T-helper 1 cell treated with Interleukin-12 subunit alpha and Interleukin-12 subunit beta and Interleukin-4 antibody, amounts not matched to agents 30 ng/mL and 1 ng/mL, for 36 hours (primary cell): Measurements from ENCODE around the gene DNAI2. TPM values are rescaled to one million over a fixed set of nuclear protein-coding genes. Genes with fewer than 3 reads are reported as not detected.
"Not testable (repeated sequence)": the region's sequence is repeated elsewhere in the genome, so short reads cannot be mapped to it uniquely, and the experiment has no call there.

Experiments used
- intact Hi-C: fragments of 100-400 bp; cut with micrococcal nuclease; formaldehyde crosslinking; loops from one replicate; pipeline ENCODE4 v1.15.1; 2024
- total RNA-seq: library from RNA; stranded (reverse); gene quantifications from 2 replicates; pipeline ENCODE4 v1.2.3, GENCODE V29; 2022

DNAI2 gene
- total RNA-seq, 1 donor from 2014 or later = 0.69 TPM

- intact Hi-C loops = no loop called here
These were observed 29.5 kb upstream of the DNAI2 start for GRCh38 chr17:74244548-74244947.

- intact Hi-C loops = no loop called here
These were observed 28.7 kb upstream of the DNAI2 start for GRCh38 chr17:74245145-74245831.

- intact Hi-C loops = no loop called here
These were observed 28.2 kb upstream of the DNAI2 start for GRCh38 chr17:74245871-74246270.

GRCh38 chr17:74249590-74250270, 24.3 kb upstream of the DNAI2 start:
- intact Hi-C loops = no loop called here

GRCh38 chr17:74250324-74250995, 23.6 kb upstream of the DNAI2 start:
- intact Hi-C loops = no loop called here

- intact Hi-C loops = no loop called here
These were observed 23.0 kb upstream of the DNAI2 start for GRCh38 chr17:74251051-74251450.

GRCh38 chr17:74251569-74251968, 22.5 kb upstream of the DNAI2 start:
- intact Hi-C loops = no loop called here

GRCh38 chr17:74252211-74252610, 21.8 kb upstream of the DNAI2 start:
- intact Hi-C loops = no loop called here

- intact Hi-C loops = loop anchor here (1.0 kb wide), 1 partner anchor 39 kb away; no protein-coding TSS in a partner anchor
These were observed 21.0 kb upstream of the DNAI2 start for GRCh38 chr17:74253036-74253435.

GRCh38 chr17:74257311-74257710, 16.7 kb upstream of the DNAI2 start:
- intact Hi-C loops = no loop called here

- intact Hi-C loops = no loop called here
These were observed 14.1 kb upstream of the DNAI2 start for GRCh38 chr17:74259667-74260524.

GRCh38 chr17:74260525-74260850, 13.5 kb upstream of the DNAI2 start:
- intact Hi-C loops = no loop called here

- intact Hi-C loops = no loop called here
These were observed 11.4 kb upstream of the DNAI2 start for GRCh38 chr17:74262601-74263000.

- intact Hi-C loops = not testable (repeated sequence)
These were observed 7.0 kb upstream of the DNAI2 start for GRCh38 chr17:74267054-74267453.

- intact Hi-C loops = no loop called here
These were observed 6.5 kb upstream of the DNAI2 start for GRCh38 chr17:74267579-74267978.

- intact Hi-C loops = no loop called here
These were observed 6.0 kb upstream of the DNAI2 start for GRCh38 chr17:74267987-74268499.

- intact Hi-C loops = no loop called here
These were observed 5.5 kb upstream of the DNAI2 start for GRCh38 chr17:74268558-74268957.

GRCh38 chr17:74270333-74270732, 3.7 kb upstream of the DNAI2 start:
- intact Hi-C loops = no loop called here

- intact Hi-C loops = no loop called here
These were observed 2.8 kb upstream of the DNAI2 start for GRCh38 chr17:74271281-74271680.

GRCh38 chr17:74271901-74272561, 2.0 kb upstream of the DNAI2 start:
- intact Hi-C loops = no loop called here

GRCh38 chr17:74272731-74273201, 1.3 kb upstream of the DNAI2 start:
- intact Hi-C loops = no loop called here
